ENCODE results near the gene PIF1.

GRCh38 chr15:64772488-64772887, 53.0 kb downstream of the PIF1 start:
- TF ChIP-seq CTCF (conservative IDR thresholded peaks at IDR 0.05; ENCODE audit: low read length) (no peak), EZH2phosphoT487 (IDR thresholded peaks at IDR 0.05; ENCODE audit: borderline replicate concordance, low read depth, low read length) (no peak)
